ENCODE results near the gene ASXL1.

ASXL1 gene

DNA sequence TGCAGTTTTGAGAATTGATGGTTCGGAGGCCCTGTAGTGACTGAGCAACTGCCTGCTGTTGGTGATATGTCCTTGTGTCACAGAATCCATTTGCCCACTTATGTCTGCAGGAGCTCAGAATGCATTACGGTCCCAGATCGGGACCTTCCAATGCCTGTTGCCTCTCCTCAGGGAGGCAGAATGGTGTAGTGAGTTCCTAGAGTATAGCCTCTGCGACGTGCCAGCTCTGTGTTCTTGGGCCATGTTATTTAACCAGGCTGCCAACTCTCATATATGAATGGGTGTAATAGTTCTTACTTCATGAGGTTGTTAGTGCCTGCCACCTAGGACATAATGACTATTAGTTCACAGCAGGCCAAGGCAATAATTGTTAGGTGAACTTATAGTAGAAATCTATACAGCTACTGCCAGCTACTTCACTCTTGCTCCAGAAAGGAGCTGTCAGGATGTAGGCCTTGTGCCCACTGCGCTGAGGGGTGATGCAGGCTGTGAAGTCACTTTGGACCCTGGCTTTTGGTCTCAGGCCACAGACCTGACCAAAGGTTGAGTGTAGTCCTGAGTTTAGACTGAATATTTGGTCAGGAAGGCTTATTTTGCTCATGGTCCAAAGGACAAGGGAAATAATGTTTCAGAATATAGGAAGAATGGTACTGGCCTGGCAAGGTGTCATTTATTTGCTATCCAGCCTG lies 82.1 kb downstream of the ASXL1 start:
- DNase-seq (ENCODE audit: low read depth): no peak

DNA sequence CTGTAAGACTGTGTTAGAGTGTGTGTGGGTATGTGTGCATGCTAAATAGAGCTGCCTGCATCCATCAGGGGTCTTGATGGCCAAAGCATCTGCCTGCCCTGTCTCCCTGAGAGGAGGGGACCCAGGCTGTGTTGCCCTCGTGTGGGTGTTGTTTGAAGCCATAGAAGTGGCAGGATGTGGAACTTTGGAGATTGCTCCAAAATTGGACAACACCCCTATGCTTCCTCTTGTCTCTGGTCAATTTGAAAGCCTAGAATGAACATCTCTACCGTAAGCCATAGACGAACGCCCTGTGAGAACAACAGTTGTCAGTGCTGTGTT lies 82.6 kb downstream of the ASXL1 start:
- no peak for DNase-seq (ENCODE audit: low read depth)

DNA sequence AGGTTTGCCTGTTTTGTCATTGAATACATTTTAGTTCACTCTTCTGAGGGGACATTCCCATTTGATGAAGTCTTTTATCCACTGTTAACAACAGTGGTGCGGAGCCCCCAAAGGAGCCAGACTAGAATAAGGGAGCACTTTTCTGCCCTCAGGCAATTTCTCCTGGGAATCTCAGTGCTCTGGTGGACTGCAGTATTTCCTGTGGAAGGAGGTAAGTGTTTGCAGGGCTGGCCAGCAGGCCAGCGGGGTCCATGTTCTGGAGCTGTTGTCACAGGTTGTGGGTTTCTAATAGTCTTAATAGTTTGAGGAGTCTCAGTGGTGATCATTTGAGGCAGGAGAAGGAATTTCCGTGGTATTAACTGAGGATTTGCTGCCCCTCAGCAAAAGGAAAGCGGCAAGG lies 83.5 kb downstream of the ASXL1 start:
- no peak for DNase-seq (ENCODE audit: low read depth)

DNA sequence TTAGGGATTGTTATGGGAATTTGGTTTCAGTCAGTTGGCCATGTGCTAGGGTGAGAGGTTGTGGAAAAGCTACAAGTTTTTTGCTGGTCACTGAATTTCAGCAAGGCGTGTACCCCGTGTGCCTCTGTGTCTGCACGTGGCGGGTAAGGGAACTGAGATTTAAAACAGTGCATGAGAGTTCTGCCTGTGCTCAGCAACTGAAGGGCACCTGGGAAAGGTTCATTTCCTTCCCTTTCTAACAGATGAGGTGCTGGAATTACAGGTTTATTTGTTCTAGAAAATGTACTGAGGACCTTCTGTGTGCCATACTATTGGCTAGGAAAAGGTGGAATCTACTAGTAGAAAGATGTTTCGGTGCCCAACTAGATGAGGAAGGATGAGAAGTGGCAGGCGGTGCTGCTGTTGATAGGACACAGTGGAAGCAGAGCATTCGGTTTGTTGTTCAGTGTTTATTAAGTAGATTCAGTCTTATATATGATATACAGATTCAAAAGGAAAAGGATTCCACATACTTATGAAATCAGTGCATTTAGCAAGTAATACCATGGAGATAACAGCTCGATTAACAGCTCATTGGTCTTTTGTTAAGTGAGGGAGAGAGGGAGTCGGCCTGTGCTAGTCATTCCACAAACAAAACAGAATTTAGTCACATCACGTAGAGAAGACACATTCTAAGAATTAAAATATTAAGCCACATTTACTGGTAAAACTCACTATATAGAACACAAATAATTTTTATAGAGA lies 84.7 kb downstream of the ASXL1 start:
- no peak for DNase-seq (ENCODE audit: low read depth)

DNA sequence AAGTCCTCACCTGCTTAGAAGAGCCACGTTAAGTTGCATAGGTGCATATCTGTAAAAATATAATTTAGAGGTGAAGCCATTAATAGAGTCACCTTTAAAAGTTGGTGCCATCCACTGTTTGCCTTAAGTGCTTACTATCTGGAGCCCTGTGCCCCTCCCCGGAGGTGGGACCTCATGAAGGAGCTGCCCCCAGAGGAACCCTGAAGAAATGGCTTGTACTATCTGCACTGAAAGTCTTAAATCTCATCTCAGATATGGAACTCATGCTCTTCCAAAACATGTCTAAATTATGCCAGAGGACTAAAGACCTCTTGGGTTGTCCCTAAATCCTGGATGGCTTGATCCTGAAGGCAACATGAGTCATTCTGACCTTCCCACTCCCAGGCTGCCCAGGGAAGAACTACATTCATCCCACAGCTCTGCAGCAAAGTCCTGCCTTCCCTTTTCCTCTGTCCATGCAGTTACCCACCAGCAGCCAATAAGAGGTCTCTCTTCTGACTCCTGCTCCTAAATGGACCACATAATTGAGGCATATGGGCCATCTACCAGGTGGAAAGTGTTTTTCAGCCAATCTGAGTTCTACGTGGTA lies 85.3 kb downstream of the ASXL1 start:
- DNase-seq (ENCODE audit: low read depth): no peak

DNA sequence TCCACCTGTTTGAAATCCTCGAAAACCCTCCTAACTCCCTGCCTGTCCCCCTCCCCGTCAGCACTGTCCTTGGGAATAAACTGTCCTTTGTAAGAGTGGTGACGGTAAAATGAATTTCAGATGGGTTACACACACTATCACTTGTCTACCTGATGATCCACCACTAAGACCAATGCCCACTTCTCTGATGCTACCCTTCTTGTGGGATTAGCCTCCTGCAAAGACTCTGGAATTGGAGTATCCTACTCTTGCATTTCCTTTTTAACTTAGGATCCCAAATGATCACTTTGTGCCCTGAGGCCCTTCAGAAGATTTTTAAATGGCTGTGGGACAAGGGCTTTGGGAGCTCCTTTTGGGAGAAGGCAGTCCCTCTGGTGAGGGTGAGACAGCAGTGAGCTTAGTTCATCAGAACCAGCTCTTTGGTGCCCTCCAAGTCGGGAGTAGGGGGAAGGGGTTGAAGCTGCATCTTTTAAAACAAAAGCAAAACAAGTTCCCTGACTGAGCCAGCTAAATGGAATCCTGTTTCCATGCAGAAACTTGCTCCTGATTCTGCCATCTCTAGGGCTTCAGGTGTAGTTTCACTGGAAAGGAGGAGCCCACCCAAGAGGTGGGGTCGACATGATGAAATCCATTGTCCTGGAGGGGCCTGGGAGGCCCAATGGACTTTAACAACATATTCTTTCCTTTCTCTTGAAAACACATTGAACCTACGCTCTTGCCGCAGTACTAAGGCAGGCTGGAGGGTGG lies 86.5 kb downstream of the ASXL1 start:
- DNase-seq (ENCODE audit: low read depth): no peak

DNA sequence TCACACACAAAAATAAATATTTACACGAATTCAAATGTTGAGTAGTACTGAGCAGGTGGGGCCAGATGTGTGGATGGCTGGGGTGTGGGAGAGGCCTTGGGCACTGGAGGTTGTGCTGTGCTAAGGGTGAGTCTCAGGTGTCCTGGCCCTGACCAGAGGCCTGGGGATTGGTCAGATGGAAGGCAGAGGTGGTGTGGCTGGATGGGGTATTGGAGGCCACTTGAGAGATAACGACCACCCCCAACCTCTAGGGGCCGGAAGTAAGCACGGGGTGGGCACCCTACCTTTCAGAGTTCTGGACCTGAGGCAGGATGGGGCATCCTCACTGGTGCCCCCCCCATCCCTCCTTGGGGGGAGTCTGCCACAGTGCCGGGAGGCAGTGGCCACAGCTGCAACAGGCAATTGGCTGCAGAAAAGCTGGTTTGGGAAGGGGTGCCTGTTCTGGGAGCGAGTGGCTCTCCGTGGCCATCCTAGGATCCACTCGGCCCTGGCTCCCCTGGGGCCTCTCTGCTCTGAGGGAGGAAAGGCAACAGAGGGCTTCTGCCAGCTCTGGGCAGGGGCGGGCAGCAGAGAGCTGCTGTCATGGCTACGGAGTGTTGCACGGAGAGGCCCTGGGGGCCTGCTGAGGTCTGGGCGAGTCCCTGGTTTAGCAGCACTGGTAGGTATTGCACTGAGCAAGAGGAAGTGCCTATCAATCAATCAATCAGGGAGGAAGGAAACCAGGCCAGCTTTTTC lies 87.6 kb downstream of the ASXL1 start:
- DNase-seq (ENCODE audit: low read depth): peak; percentile 4

DNA sequence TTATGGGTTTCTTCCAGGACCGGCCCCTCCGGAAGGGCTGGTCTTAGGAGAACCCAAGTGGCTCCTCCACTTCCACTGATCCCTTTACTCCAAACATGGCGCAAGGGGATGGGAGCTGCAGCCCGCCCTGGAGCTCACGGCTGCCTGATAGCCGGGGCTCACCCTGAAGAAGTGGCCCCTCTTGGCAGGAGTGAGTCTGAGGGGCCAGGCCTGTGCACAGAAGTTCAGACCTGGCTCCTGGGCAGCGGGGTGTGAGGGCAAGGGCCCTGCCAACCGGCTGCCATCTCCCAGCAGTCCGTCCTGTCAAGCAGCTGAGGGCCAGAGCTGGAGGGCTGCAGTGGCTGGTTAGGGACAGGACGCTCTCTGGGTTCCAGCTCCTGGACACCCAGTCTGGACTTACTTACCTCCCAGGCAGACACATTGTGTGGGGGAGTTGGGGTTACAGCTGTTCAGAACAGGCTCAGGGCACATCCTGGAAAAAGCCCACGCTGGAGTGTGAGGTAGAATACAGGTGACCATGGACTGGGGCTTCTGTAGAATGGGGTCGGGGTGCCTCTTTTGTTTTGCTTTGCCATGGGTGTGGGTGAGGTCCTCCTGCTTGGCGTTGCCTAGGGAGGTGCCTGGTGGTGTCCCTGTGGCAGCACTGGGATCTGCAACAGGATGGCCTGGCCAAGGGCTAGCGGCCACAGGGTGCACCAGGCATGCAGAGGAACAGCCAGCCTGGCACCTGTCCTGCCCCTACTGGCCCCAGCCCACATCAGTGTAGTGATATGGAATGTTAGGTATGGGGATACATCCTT lies 88.4 kb downstream of the ASXL1 start:
- DNase-seq (ENCODE audit: low read depth): no peak

DNA sequence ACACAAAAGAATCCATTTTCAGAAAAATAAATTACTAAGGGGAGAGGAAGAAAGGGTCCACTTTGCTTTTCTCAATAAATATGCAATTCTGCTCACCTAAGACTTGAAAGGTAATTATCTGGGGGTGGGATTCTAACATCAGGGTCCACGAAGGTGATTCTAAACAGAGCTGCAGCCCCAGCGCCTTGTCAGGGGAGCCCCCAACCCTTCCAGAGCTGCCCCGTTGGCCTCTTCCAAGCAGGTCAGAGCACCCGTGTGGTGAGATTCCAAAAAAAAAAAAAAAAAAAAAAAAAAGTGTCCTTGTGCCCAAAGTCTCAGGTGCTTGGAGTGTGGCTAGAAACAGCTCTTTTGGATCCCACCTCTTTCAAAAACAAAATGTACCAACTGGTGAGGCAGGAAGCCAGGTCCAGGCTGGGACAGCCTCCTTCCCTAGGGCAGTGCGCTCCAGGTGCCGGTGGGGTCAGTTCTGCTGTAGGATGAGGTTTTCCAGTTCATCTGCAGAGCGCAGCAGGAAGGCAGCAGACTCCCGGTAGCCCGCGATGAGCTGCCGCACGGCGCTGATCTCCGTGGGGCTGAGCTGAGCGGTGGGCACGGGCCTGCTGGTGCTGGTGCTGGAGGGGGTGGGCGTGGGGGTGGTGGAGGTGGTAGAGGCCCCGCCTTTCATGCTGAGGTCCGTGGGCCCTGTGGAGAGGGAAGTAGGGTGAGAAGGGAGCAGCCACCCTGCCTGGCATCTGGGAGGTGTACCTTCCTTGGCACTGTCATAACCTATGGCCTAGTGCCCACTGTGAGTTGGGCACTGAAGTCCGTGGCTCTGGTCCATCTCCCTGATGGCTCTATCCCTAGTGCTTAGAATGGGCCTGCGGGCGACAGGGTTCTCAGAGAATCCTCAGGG lies 89.3 kb downstream of the ASXL1 start:
- no peak for DNase-seq (ENCODE audit: low read depth)

DNA sequence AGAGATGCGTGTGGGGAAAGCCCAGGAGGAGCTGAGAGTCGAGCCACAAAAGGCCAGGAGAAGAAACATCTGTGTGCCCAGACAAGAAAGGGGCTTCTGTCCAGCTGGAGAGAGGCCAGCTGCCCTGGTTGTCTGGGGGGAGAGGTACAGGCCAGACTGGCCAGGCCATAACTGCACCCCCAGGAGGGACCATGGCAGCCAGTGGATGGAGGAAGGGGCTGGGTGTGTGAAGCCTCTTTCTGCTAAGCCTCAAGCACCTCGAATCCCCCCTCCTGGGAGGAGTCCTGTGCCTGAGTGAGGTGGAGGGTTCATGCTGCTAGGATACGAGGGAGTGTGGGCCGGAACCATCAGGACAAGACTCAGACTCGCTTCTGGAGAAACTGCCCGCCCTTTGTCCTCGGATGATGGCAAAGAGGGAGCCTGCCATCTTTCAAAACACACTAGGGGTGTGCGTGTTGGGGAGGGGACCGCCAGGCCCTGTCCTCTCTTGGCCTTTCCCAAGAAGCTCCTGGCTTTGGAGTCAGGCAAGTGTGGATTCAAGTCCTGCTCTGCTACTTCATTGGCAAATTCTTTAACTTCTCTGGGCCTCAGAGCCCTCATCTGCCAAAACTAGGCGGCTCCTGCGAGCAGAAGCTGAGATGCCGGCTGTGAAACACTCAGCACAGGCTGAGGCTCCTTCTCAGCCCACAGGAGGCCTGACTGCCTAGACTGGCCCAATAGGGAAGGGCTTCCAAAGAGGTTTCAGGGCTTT lies 90.3 kb downstream of the ASXL1 start:
- no peak for DNase-seq (ENCODE audit: low read depth)

DNA sequence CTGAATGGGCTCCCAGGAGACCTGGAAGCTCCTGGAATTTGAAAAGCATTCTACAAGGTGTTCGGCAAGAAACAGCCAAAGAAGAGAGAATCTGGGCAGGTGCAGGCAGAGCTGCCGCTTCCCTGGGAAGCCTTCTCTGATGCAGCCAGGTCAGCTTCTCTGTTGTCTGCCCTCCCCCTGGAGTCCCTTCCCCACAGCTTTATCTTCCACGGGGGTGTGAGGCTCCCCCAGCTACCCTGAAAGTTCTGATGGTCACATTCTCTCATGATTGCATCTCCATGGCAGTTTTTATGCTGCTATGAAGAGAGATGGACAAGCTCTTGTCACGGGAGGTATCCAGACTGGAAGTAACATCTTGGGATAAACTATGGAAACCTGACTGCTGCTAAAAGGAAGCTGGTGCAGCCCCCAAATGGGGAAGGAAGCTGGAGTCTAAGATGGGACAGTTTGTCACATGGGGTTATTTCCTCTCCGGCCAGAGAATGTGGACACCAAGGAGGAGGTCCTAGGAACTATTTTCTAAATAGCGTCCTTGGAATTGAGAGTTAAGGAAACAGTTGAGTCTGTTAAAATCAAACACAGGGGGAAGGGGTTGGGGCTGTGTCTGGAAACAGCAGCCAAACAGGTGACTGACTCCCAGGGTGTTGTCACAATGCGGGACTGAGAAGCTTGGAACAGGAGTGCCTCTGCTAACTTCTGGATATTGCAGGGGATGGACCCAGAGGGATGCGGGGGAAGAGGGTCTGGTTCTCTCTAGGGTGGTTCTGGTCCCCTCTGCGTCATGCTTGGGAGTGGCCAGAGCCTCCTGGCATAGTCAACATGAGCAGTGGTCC lies 91.1 kb downstream of the ASXL1 start:
- DNase-seq (ENCODE audit: low read depth): no peak

DNA sequence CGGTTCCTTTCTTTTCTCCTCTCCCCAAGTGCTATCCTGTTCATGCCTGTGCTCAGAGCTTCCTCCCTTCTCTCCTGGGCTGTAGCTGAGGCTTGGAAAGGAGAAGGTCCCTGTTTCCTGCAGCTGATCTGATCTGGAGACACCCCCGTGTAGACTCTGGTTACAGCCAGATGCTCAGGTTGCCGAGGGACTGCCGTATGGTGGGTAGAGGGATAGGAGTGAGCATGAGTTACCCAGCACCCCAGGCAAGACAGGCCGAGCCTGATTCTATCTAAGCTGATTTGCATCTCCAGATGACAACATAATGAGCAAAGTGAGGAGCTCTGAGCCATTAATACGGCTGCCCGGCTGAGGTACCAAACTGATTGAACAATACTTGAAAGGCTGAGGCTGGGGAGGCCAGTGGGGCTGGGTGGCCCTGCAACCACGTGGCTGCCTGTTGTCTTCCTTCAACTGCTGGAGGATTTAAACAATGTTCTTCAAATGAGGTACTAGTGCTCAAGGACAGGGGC lies 91.8 kb downstream of the ASXL1 start:
- DNase-seq (ENCODE audit: low read depth): no peak

DNA sequence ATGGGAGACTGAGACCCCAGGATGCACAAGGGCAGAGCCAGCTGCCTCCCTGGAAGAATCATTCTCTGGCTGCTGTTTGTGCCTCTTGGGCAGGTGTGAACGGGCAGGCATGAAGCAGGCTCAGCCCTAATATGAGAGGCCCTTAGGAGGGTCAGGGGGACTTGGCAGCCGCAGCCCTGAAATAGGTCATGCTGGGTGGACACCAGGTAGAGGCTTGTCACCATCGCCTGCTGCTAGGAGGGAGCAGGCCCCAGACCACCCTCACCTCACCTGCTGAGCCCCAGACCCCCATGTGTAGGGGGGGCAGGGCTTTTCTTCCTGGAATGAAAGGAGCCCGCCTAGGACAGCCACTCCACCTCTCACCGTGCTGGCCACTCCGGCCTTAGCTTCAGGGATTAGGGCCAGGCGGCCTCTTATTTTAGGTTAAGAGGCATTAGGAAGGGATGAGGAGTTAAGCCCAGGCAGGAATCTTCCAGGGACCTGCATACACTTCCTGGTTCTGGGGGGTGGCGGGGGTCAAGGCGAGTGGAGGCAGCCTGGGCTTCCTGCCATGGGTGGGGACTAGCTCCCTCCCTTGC lies 92.4 kb downstream of the ASXL1 start:
- DNase-seq (ENCODE audit: low read depth): no peak

DNA sequence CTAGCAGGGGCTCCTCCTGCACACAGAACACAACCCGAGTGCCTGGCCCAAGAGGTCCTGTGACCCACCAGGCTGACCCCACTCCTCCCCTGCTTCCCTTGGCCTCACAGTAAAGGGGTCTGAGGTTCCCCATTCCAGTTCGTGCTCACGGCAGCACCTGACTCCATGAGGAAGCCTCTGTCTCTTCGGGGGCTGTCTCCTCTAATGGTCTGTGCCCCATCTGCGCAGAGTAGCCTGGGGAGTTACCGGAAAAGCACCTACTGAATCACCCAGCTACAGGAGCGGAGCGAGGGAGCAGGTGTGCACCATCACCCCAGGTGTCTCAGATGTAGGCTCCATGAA lies 93.2 kb downstream of the ASXL1 start:
- no peak for DNase-seq (ENCODE audit: low read depth)

DNA sequence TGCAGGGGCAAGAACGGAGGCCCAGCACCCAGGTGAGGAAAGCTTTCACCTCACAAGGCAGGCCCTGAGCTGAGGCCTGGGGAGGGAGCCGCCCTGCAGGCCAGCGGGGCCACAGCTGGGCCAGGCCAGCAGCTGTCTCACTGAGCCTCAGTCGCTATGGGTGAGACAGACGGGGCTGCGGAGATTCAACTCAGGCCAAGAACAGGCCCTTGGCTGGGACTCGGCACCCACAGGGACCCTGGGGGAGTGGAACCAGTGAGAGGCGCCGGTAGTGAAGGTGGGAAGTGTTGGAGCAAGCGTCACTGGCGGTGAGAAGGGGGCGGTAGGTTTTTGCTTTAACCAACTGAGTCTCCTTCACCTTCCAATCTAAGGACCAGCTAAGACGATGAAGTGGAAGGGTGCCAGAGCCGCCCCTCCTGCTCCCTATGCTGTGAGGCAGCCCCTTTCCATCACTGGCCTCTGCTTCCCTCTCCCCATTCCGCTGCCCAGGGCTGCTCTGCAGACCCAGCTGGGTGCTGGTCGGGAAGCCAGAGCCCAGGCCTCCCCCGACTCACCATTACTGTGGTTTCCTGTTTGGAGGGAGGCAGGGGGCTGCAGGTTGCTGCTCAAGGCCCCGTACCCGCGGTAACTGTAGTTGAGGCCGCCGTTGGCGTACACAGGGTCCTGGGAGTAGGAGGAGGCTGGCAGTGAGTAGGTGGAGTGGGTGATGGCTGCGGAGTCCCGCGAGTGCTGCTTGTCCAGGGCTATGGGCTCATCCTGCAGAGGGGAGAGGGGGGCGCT lies 93.7 kb downstream of the ASXL1 start:
- no peak for DNase-seq (ENCODE audit: low read depth)

DNA sequence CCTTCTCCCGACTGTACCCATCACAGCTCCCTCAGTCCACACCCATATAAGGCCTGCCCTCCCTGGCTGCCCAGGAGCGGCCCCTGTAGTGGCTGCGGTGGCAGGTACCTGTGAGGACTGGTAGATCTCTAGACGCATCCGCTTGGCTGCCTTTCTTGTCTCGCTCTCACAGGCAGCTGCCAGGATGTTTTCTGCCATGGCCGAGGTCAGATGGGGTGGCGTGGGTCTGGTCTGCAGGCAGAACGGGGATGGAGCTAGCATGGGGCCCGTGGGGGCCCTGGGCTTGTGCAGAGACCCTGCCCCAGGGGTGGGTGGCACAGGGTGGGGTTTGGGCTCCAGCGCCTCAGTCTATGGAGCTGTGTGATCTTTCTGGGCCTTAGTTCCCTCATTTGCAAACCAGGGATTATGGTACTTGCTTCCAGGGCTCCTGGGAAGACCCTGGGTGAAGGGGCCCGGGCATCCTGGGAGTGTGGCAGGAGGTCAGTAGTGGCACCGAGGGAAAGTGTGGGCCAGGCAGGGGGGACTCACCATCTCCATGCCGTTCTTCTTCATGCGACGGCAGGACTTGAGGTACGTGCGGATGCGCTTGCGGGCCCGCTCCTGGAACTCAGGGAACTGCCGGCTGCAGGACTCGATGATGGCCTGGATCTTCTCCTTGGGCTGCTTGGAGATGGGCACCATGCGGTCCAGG lies 94.8 kb downstream of the ASXL1 start:
- no peak for DNase-seq (ENCODE audit: low read depth)
